HT-29 (cell line): Measurements from ENCODE around the gene POU6F1. TPM values are rescaled to one million over a fixed set of nuclear protein-coding genes. Genes with fewer than 3 reads are reported as not detected.
A peak's percentile ranks its signal among the peaks of the same experiment; 100 is the strongest.
"Not testable (repeated sequence)": the region's sequence is repeated elsewhere in the genome, so short reads cannot be mapped to it uniquely, and the experiment has no call there.

Experiments
- DNase-seq: peaks from one replicate; pipeline ENCODE4 v3.0.0-alpha.2; 2015; ENCODE audit warnings: low spot score
- total RNA-seq: library from RNA; depleted of rRNA; stranded (reverse); fragments of >200 nt; shearing (Covaris generic); gene quantifications from 2 replicates; pipeline ENCODE4 v1.2.3, GENCODE V29; 2014

Gene POU6F1
- total RNA-seq, 1 experiment from 2014 or later: 0.05 TPM

- DNase-seq: no peak
Measured at GRCh38 chr12:51229116-51229809, 11.4 kb upstream of the POU6F1 start.

GRCh38 chr12:51227962-51228361 is 10.1 kb upstream of the POU6F1 start:
- no peak for DNase-seq

GRCh38 chr12:51227112-51227511 is 9.2 kb upstream of the POU6F1 start:
- not testable (repeated sequence) for DNase-seq

- DNase-seq: no peak
Measured at GRCh38 chr12:51225771-51226170, 7.9 kb upstream of the POU6F1 start.

- no peak for DNase-seq
Measured at GRCh38 chr12:51225234-51225633, 7.4 kb upstream of the POU6F1 start.

- DNase-seq: no peak
Measured at GRCh38 chr12:51224625-51225024, 6.8 kb upstream of the POU6F1 start.

- peak; percentile 79 for DNase-seq
Measured at GRCh38 chr12:51222461-51222860, 4.6 kb upstream of the POU6F1 start.

- DNase-seq: not testable (repeated sequence)
Measured at GRCh38 chr12:51219857-51220256, 2.0 kb upstream of the POU6F1 start.

GRCh38 chr12:51219322-51219721 is 1.5 kb upstream of the POU6F1 start:
- no peak for DNase-seq

GRCh38 chr12:51218607-51219161 is 822 bp upstream of the POU6F1 start:
- peak; percentile 57 for DNase-seq

- no peak for DNase-seq
Measured at GRCh38 chr12:51217133-51217967, 512 bp downstream of the POU6F1 start.

- no peak for DNase-seq
Measured at GRCh38 chr12:51216642-51217041, 1.2 kb downstream of the POU6F1 start.

GRCh38 chr12:51214895-51215294 is 3.0 kb downstream of the POU6F1 start:
- no peak for DNase-seq

GRCh38 chr12:51210690-51211395 is 7.0 kb downstream of the POU6F1 start:
- no peak for DNase-seq

- no peak for DNase-seq
Measured at GRCh38 chr12:51209259-51209658, 8.6 kb downstream of the POU6F1 start.

GRCh38 chr12:51208016-51208660 is 9.7 kb downstream of the POU6F1 start:
- no peak for DNase-seq

GRCh38 chr12:51205350-51205749 is 12.5 kb downstream of the POU6F1 start:
- DNase-seq: no peak

GRCh38 chr12:51202718-51203117 is 15.1 kb downstream of the POU6F1 start:
- DNase-seq: no peak

GRCh38 chr12:51200806-51201205 is 17.1 kb downstream of the POU6F1 start:
- DNase-seq: no peak

- DNase-seq: no peak
Measured at GRCh38 chr12:51200156-51200555, 17.7 kb downstream of the POU6F1 start.

GRCh38 chr12:51199366-51199945 is 18.4 kb downstream of the POU6F1 start:
- DNase-seq: no peak
